Adrenal gland (tissue), 12 donors: ENCODE data around the gene DUSP7. TPM values are rescaled to one million over a fixed set of nuclear protein-coding genes. Genes with fewer than 3 reads are reported as not detected.

Experiments
- DNase-seq, 7 donors: peaks; one replicate each; pipeline ENCODE4 v3.0.0-alpha.2; 2019 to 2020
- H3K27ac ChIP-seq, 5 donors: fragments of 200-600 bp; sonication (generic) in 4 of 5; 1 replicate in 3 of 5; 2 replicates in 2 of 5; pipeline versions ENCODE4 v1.5.1 to v1.8.0; 2016 to 2020; ENCODE audit warnings: mild to moderate bottlenecking in 1 of 5
- H3K27me3 ChIP-seq: fragments of 200-600 bp; 2 replicates; pipeline ENCODE4 v1.8.0; 2021
- H3K36me3 ChIP-seq, 2 donors: fragments of 200-600 bp; replicated peaks in 1 of 2; 1 replicate in 1 of 2; 2 replicates in 1 of 2; pipeline versions ENCODE4 v1.5.1 to v1.8.0; 2018 to 2022
- H3K4me1 ChIP-seq, 2 donors: fragments of 200-600 bp; replicated peaks in 1 of 2; 1 replicate in 1 of 2; 2 replicates in 1 of 2; pipeline versions ENCODE4 v1.5.1 to v1.8.0; 2018 to 2021
- H3K4me3 ChIP-seq, 4 donors: fragments of 200-600 bp; sonication (generic) in 3 of 4; one replicate each; pipeline ENCODE4 v1.5.1; 2016 to 2018
- H3K9me3 ChIP-seq, 3 donors: fragments of 200-600 bp; sonication (generic) in 1 of 3; replicated peaks in 1 of 3; 1 replicate in 2 of 3; 2 replicates in 1 of 3; pipeline versions ENCODE4 v1.5.1 to v1.8.0; 2016 to 2021
- CTCF ChIP-seq, 6 experiments: fragments of 450-650 bp in 4 of 6; fragments of 200-600 bp in 2 of 6; sonication (generic) in 1 of 6; IDR thresholded peaks; 1 replicate in 5 of 6; 2 replicates in 1 of 6; pipeline versions ENCODE4 v1.5.1 to v1.8.0; 2016 to 2021; ENCODE audit warnings: antibody characterized with exemption in 6 of 6, mild to moderate bottlenecking in 2 of 6, moderate library complexity in 1 of 6
- POLR2A ChIP-seq, 2 donors: fragments of 450-650 bp; IDR thresholded peaks; one replicate each; pipeline ENCODE4 v1.6.1; 2017; ENCODE audit warnings: antibody characterized with exemption in 2 of 2, mild to moderate bottlenecking in 2 of 2, moderate library complexity in 1 of 2
- WGBS, 4 donors: extraction: QIAGEN DNeasy Blood & Tissue Kit in 2 of 4; methylation state at CpG; one replicate each; pipeline versions ENCODE4 v1.1.5 to v1.1.7; 2013 to 2017; 5-methylcytosine and 5-hydroxymethylcytosine counted together
- intact Hi-C, 2 donors: fragments of 100-400 bp; cut with DNase I; formaldehyde crosslinking; loops; one replicate each; pipeline versions ENCODE4 v1.14.1 to v1.15.0; 2022 to 2023
- polyA plus RNA-seq, 3 donors: library from polyadenylated mRNA; stranded (reverse); fragments of 200-250 nt in 2 of 3; fragments of 350-450 nt in 1 of 3; fragmentation: Illumina TruSeq in 1 of 3; extraction: RNeasy Lipid Tissue Mini Kit (QIAGEN cat#74804) in 1 of 3; gene quantifications; one replicate each; pipeline ENCODE4 v1.2.3, GENCODE V29; 2013 to 2014
- total RNA-seq, 9 donors: library from RNA; depleted of rRNA in 4 of 9; stranded (reverse); fragments of >200 nt in 4 of 9; fragments of 120-200 nt in 1 of 9; fragmentation: NEBNext Ultra II Directional in 1 of 9; extraction: Animal tissue kit (Norgen Biotek cat#: 25700) in 1 of 9; gene quantifications; one replicate each; pipeline versions ENCODE4 v1.1.0 to v1.2.4, GENCODE V29; 2013 to 2023
- donor health status: healthy with polysubstance abuse.
- donor health status: Bipolar disorder and iron deficiency.
- donor health status: DM: yes; HTN: yes; CAD: no.
- donor health status: DM: no; HTN: no; CAD: no.
- donor health status: DM: no; HTN: no; CAD: no.
- donor health status: DM: yes; HTN: yes; CAD: no.

The DUSP7 gene
- total and polyA plus RNA-seq, 12 donors = 5.5 to 35.0 (median 14.4) TPM

GRCh38 chr3:52070724-52071621, 14.6 kb upstream of the DUSP7 start:
- H3K4me1 ChIP-seq = peaks cover 0 to 12% of the 10 kb centered on the region in 2 donors
- intact Hi-C loops = no loop called here
- TF ChIP-seq CTCF (IDR thresholded peaks at IDR 0.05) = no peak
- TF ChIP-seq POLR2A (IDR thresholded peaks at IDR 0.05) = no peak
- H3K27ac ChIP-seq = peak overlapping the region in 2 of 5 donors; percentile 30 to 40
- WGBS, 4 donors = 47 to 73% (median 67%) methylated on average over 8 to 22 of the region's 22 CpGs
- DNase-seq = peak in 5 of 7 donors; percentile 42 to 65 (median 53)
- H3K9me3 ChIP-seq = no peaks in the 10 kb centered on the region
- H3K4me3 ChIP-seq = no peak overlapping the region
- no peaks in the 10 kb centered on the region for H3K36me3 ChIP-seq
- no peaks in the 10 kb centered on the region for H3K27me3 ChIP-seq

- H3K36me3 ChIP-seq = no peaks in the 10 kb centered on the region
- H3K9me3 ChIP-seq = no peaks in the 10 kb centered on the region
- no peaks in the 10 kb centered on the region for H3K27me3 ChIP-seq
- no peak overlapping the region for H3K4me3 ChIP-seq
- peaks cover 0 to 12% of the 10 kb centered on the region in 2 donors for H3K4me1 ChIP-seq
- peak overlapping the region in 1 of 5 donors; percentile 40 for H3K27ac ChIP-seq
- TF ChIP-seq POLR2A (IDR thresholded peaks at IDR 0.05) (no peak), CTCF (IDR thresholded peaks at IDR 0.05) (no peak)
- no peak for DNase-seq
- intact Hi-C loops = loop anchor here in 1 of 2 donors (10.0 kb wide), 1 partner anchor 45 kb away; no protein-coding TSS in a partner anchor
- WGBS, 4 donors = 94 to 100% (median 95%) methylated on average over 2 to 4 of the region's 4 CpGs
These were observed 13.5 kb upstream of the DUSP7 start for GRCh38 chr3:52069855-52070254.

- no peaks in the 10 kb centered on the region for H3K27me3 ChIP-seq
- no peaks in the 10 kb centered on the region for H3K9me3 ChIP-seq
- WGBS, 4 donors = 92 to 98% (median 92%) methylated on average over 5 of the region's 5 CpGs
- intact Hi-C loops = loop anchor here in 1 of 2 donors (10.0 kb wide), 1 partner anchor 46 kb away; no protein-coding TSS in a partner anchor
- H3K4me1 ChIP-seq = peaks cover 0 to 12% of the 10 kb centered on the region in 2 donors
- H3K27ac ChIP-seq = no peak overlapping the region
- H3K4me3 ChIP-seq = no peak overlapping the region
- no peaks in the 10 kb centered on the region for H3K36me3 ChIP-seq
- TF ChIP-seq POLR2A (IDR thresholded peaks at IDR 0.05) = no peak
- TF ChIP-seq CTCF (IDR thresholded peaks at IDR 0.05) = no peak
- no peak for DNase-seq
These were observed 12.8 kb upstream of the DUSP7 start for GRCh38 chr3:52069135-52069534.

GRCh38 chr3:52068730-52069129, 12.4 kb upstream of the DUSP7 start:
- TF ChIP-seq CTCF (IDR thresholded peaks at IDR 0.05) (no peak), POLR2A (IDR thresholded peaks at IDR 0.05) (no peak)
- intact Hi-C loops = loop anchor here in 1 of 2 donors (10.0 kb wide), 1 partner anchor 46 kb away; no protein-coding TSS in a partner anchor
- Histone ChIP-seq H3K4me3 (no peak overlapping the region), H3K27ac (no peak overlapping the region), H3K9me3 (no peaks in the 10 kb centered on the region), H3K36me3 (no peaks in the 10 kb centered on the region), H3K27me3 (no peaks in the 10 kb centered on the region), H3K4me1 (peaks cover 0 to 12% of the 10 kb centered on the region in 2 donors)
- WGBS, 4 donors = 91 to 100% (median 96%) methylated on average over 2 to 12 of the region's 12 CpGs
- no peak for DNase-seq
